ENCODE measurements around the gene ADAMTS18. TPM values are rescaled to one million over a fixed set of nuclear protein-coding genes. Genes with fewer than 3 reads are reported as not detected.
A peak's percentile ranks its signal among the peaks of the same experiment; 100 is the strongest.

Gene ADAMTS18
- total and polyA plus RNA-seq, 2 donors (not counting 3 experiments of a cell fraction or from before 2014, with no cell fraction given), result 18.4 to 27.5 TPM

- no peaks in the 10 kb centered on the region for H3K9me1 ChIP-seq (replicated peaks; ENCODE audit: control insufficient read depth, extremely low read depth, insufficient read depth, low read length)
- H2AFZ ChIP-seq (ENCODE audit: low read depth, low read length), result peak overlapping the region; percentile 61
- H3K27me3 ChIP-seq (ENCODE audit: control insufficient read depth in 2 of 2, insufficient read depth in 2 of 2, low read length in 2 of 2), result no peaks in the 10 kb centered on the region
- CTCF ChIA-PET, result interaction anchor here (0.6 to 1.6 kb wide), 5 partner anchors 11 to 644 kb away, joined by 3 to 4 read pairs (median 3); no protein-coding TSS in a partner anchor
- DNase-seq (ENCODE audit: low read depth, low spot score) (peak; percentile 51), FAIRE-seq (no peak)
- H3K9me3 ChIP-seq (replicated peaks; ENCODE audit: control insufficient read depth, insufficient read depth, low read length), result no peaks in the 10 kb centered on the region
- TF ChIP-seq, protein P1, sequence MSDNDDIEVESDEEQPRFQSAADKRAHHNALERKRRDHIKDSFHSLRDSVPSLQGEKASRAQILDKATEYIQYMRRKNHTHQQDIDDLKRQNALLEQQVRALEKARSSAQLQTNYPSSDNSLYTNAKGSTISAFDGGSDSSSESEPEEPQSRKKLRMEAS (IDR thresholded peaks at IDR 0.05; ENCODE audit: insufficient read depth, insufficient read length), result no peak
- no peak for TF ChIP-seq EZH2 (IDR thresholded peaks at IDR 0.05; ENCODE audit: borderline replicate concordance, low read depth, low read length, severe bottlenecking)
- no peak for TF ChIP-seq POLR2A (IDR thresholded peaks at IDR 0.05; ENCODE audit: low read depth, low read length)
- TF ChIP-seq MYC (IDR thresholded peaks at IDR 0.05; ENCODE audit: low read depth, low read length), result no peak
- no peak for TF ChIP-seq JUN (IDR thresholded peaks at IDR 0.05; ENCODE audit: borderline replicate concordance, insufficient read depth, insufficient read length, low read depth)
- TF ChIP-seq GATA2 (IDR thresholded peaks at IDR 0.05; ENCODE audit: insufficient read depth, insufficient read length, low read depth, low read length), result no peak
- TF ChIP-seq FOS (IDR thresholded peaks at IDR 0.05; ENCODE audit: borderline replicate concordance, insufficient read depth, low read length), result no peak
- TF ChIP-seq, protein P2, sequence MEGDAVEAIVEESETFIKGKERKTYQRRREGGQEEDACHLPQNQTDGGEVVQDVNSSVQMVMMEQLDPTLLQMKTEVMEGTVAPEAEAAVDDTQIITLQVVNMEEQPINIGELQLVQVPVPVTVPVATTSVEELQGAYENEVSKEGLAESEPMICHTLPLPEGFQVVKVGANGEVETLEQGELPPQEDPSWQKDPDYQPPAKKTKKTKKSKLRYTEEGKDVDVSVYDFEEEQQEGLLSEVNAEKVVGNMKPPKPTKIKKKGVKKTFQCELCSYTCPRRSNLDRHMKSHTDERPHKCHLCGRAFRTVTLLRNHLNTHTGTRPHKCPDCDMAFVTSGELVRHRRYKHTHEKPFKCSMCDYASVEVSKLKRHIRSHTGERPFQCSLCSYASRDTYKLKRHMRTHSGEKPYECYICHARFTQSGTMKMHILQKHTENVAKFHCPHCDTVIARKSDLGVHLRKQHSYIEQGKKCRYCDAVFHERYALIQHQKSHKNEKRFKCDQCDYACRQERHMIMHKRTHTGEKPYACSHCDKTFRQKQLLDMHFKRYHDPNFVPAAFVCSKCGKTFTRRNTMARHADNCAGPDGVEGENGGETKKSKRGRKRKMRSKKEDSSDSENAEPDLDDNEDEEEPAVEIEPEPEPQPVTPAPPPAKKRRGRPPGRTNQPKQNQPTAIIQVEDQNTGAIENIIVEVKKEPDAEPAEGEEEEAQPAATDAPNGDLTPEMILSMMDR (IDR thresholded peaks at IDR 0.05; ENCODE audit: extremely low read depth in 1 of 2, insufficient read depth in 1 of 2, low read depth in 1 of 2, low read length in 2 of 2), result no peak
- TF ChIP-seq POLR2AphosphoS5 (IDR thresholded peaks at IDR 0.05; ENCODE audit: insufficient read depth, low read depth, low read length), result no peak
- no peaks in the 10 kb centered on the region for H3K4me1 ChIP-seq (ENCODE audit: control insufficient read depth, extremely low read depth, insufficient read depth, low read length)
- H3K27ac ChIP-seq (ENCODE audit: insufficient read depth, low read depth, low read length), result no peak overlapping the region
- no peak overlapping the region for H3K9ac ChIP-seq (replicated peaks; ENCODE audit: extremely low read depth, insufficient read depth, low read length)
- no TSS peak for BruUV-seq (replicated peaks)
- H3K36me3 ChIP-seq (ENCODE audit: control insufficient read depth in 2 of 2, extremely low read depth in 1 of 2, insufficient read depth in 2 of 2, low read length in 2 of 2), result peaks cover 2 to 6% of the 10 kb centered on the region in 2 experiments
- H3K4me2 ChIP-seq (ENCODE audit: insufficient read depth, low read length), result no peak overlapping the region
- POLR2A ChIA-PET, result no interaction called here
- dilution Hi-C loops (cut with MboI; ENCODE audit: extremely low pct_ligation_motif_present, low sequenced_read_pairs) (no loop called here), intact Hi-C loops (cut with micrococcal nuclease) (loop anchor here (5.0 kb wide), 1 partner anchor 1637 kb away; no protein-coding TSS in a partner anchor)
- H4K20me1 ChIP-seq (replicated peaks; ENCODE audit: control insufficient read depth, extremely low read depth, insufficient read depth, low read length), result no peaks in the 10 kb centered on the region
- H3K79me2 ChIP-seq (ENCODE audit: control insufficient read depth, insufficient read depth, low read length), result no peaks in the 10 kb centered on the region
- H3K4me3 ChIP-seq (replicated peaks in 1 of 3; ENCODE audit: insufficient read depth in 1 of 3, low read depth in 1 of 3, low read length in 3 of 3), result no peak overlapping the region
Measured at GRCh38 chr16:77359065-77359502, 75.8 kb downstream of the ADAMTS18 start.
